Posterior cingulate gyrus (tissue), 11 donors: Measurements from ENCODE around the gene ZNF624.

Source experiments
- DNase-seq, 10 donors: peaks; one replicate each; pipeline versions ENCODE4 v3.0.0 to v3.0.0-alpha.2; 2020 to 2021; ENCODE audit warnings: mixed read lengths in 3 of 10
- intact Hi-C: fragments of 100-400 bp; cut with DNase I; formaldehyde crosslinking; loops from one replicate; pipeline ENCODE4 v1.15.1; 2023

The ZNF624 gene

DNA sequence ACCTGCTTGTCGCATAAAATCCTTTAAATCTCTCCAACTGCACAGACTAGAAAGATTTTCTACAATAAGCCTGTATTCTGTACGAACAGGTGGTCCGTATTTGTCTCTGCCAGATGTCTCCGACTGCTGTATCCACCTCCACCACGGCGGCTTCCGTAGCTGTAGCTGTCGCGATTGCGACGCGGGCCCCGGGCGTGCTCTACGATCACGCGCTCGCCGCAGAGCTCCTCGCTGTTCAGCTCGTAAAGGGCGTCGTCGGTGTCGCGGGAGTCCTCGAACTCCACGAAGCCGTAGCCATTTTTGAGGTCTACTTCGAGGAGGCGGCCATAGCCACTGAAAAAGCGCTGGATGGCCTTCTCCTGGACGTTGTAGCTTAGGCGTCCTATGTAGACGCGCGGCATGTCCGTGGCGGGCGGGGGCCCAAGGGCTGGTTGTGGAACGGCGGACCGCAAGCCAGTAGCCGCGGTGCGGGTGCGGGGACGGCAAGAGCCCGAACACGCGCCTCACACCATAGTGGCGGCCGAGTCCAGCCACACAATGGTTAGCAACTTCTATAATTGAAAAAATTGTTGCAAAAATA is 36.1 kb downstream of the ZNF624 start:
- peak in 2 of 10 donors; percentile 67 to 80 for DNase-seq
- intact Hi-C loops, result no loop called here

DNA sequence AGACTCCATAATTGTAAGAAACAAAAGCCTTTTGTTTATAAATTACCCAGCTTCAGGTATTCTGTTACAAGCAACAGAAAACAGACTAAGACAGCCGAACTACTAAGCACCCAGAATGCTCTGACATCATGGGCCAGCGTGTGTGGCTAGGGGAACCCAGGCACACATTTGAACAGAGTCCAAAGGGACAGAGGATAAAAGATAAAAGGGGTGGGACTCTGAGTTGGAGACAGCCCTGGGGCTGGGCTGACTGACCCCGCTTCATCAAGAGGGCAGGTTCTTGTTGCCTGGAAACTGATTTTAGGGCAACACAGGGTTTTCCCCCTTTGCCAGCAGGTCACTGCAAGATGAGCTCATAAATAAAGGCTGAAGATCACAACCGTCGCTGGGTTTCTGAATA is 54.1 kb downstream of the ZNF624 start:
- intact Hi-C loops, result no loop called here
- no peak for DNase-seq

DNA sequence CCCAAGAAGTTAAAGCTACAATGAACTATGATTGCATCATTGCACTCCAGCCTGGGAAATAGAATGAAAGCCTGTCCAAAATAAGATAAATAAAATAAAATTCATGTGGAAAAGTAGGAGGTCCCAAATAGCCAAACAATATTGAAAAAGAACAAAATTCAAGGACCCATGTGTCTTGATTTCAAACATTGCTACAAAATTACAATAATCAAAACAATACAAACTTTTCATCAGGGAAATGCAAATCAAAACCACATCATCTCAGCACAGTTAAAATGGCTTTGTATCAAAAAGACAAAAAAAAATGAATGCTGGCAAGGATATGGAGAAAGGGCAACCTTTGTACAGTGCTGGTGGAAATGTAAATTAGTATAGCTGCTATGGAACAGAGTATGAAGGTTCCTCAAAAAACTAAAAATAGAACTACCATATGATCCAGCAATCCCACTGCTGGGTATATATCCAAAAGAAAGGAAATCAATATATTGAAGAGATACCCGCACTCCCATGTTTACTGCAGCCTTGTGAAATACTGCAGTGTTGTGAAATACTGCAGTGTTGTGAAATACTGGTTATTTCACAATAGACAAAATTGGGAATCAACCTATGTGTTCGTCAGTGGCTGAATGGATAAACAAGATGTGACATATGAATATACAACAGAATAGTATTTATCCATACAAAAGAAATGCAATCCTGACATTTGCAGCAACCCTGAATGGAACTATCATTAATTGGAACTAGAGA is 60.1 kb downstream of the ZNF624 start:
- no peak for DNase-seq
- intact Hi-C loops, result no loop called here

DNA sequence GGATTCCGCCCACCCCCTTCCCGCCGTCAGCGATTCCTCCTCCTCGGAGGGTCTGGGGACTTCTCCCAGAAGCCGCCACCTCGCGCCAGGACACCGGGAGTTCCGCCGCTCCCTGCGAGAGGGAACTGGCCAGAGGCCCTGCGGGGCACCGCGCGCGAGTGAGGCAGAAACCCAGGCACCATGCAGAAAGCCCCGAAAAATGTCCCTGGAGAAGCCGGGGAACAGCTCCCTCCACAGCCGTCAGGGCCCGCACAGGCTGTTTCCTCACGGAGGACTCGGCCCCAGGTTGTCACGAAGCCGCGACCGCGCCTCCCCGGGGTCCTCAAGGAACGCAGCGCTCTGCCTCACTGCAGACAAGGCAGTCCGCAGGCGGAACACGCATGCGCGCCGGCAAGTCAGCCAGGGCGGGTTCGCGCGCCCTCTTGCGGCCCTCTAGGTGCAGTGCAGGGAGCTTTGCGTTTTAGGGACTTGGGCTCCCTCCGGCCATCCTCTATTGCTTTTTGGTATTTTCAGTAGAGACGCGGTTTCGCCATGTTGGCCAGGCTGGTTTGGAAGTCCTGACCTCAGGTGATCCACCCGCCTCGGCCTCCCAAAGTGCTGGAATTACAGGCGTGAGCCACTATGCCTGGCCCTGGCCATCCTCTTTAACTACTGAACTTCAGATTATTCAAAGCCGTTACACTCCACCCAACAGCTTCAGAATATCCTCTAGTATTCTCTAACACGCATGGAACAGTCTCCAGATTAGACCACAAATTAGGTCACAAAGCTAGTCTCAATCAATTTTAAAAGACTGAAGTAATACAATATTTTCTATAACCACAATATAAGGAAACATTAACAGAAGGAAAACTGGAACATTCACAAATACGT is 64.3 kb downstream of the ZNF624 start:
- DNase-seq, result peak; percentile 83 to 99 (median 91)
- intact Hi-C loops, result loop anchor here (1.0 to 2.0 kb wide), 2 partner anchors 20 to 53 kb away; partner anchors contain the start of gene ZNF287

DNA sequence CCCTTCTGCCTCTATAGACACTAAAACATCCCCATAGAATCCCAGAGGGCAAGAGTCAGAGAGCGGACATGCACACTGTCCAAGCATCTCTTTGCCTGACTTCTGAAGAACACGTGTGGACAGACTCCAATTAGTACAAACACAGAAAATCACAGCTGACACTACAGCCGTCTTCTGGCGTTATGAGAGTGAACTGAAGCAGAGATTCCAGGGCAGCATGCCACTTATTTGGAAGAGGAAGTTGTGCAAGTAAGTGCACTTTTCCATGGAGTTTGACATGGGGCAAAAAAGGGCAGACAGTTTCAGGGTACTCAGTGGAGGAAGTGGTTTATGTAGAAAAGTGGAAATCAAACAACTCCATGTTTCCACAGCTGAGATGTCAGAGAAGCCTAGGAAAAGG is 67.9 kb downstream of the ZNF624 start:
- no peak for DNase-seq
- intact Hi-C loops, result no loop called here

DNA sequence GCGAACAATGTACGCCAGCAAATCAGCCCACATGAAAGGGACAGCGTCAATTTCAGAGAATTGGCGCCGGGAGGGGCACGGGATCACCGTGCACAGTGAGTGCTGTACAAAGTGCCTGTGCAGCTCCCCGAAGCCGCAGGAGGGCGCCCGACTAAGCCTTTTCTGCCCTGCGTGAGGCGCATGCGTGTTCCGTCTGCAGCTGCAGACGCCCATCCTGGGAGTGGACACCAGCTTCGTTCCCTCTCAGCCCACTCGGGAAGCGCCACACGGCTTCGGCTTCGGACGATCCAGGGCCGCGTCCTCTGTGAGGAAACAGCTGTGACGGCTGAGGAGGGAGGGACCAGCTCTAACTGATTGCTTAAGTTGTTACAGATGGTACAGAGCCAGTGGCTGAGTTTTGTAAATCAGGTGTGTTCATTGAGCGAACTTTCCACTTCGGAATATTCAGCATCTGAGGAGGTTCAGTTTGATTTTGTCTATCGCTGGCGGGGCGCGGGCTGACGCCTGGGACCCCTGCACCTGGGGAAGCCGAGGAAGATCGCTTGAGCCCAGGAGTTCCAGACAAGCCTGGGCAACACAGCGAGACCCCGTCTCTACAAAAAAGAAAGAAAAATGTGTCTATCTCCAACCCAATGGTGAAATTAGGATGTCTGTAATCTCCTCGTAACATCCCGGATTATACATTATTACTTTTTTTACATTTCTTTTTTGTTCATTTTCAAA is 69.2 kb downstream of the ZNF624 start:
- DNase-seq, result peak; percentile 88 to 99 (median 95)
- intact Hi-C loops, result loop anchor here (5.0 kb wide), 1 partner anchor 68 kb away; the partner anchor contains the start of gene ZNF624

DNA sequence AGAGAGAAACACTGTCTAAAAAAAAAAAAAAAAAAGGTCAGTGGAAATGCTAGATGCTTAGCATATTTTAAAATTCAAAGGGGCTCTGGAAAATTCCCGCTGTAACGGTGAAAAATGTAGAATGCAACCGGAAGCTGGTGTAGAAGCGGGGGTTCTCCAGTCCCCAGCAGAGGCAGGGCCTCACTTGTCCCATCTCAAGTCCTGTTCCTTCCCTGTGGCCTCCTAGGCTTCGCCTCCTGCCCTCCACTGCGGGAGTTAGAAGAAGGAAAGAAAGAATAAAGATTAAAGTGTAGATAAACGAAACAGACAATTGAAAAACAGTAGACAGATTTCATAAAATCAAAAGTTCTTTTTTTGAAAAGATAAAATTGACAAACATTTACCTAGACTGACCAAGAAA is 69.9 kb downstream of the ZNF624 start:
- DNase-seq, result no peak
- intact Hi-C loops, result loop anchor here (5.0 kb wide), 1 partner anchor 69 kb away; the partner anchor contains the start of gene ZNF624

DNA sequence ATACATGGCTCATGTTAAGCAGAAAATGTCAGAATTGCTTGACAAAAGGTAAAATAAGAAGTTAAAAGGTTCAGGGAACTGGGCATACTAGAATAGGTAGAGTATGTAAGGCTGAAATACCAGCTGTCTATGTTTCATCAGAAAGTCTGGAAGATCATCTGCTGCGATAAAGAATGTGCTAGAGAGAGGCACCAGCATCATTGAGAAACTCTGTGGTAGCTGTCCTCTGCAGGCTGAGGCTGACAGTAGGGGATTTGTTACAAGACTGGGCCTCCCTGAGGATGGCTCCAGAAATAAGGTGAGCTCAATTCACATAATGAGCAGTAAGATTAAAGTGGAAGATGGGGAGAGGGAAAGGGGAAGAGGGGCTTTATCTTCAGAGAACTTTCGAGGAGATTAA is 80.2 kb downstream of the ZNF624 start:
- DNase-seq, result no peak
- intact Hi-C loops, result no loop called here
